HUDEP-2 (cell line): ENCODE results near the gene RPP14.

Source experiments
- DNase-seq, 76 experiments: peaks; one replicate each; lab custom pipeline; 2025; ENCODE audit not compliant: unreplicated experiment in 76 of 76; lab: John Stamatoyannopoulos, UW

The RPP14 gene

DNA sequence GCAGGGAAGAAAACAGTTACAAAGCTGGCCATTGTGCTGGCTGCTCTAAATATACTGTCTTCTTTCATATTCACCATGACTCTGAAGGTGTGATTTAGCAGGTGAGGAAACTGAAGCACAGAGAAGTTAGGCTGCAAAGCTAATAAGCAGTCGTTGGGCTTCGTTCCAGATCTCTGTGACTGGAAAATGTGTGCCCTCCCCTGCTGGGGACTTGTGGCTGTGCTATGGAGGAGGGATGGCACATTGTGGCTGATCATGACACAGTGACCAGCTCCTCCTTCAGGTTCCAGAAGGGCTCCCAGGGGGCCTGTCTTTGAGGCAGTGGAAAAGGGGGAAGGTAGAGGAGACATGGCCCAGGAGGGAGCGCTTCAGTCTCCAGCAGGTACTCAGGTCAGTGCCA, 45.9 kb downstream of the RPP14 start:
- DNase-seq, result peak in 38 of 76 experiments; percentile 2 to 46 (median 18)

DNA sequence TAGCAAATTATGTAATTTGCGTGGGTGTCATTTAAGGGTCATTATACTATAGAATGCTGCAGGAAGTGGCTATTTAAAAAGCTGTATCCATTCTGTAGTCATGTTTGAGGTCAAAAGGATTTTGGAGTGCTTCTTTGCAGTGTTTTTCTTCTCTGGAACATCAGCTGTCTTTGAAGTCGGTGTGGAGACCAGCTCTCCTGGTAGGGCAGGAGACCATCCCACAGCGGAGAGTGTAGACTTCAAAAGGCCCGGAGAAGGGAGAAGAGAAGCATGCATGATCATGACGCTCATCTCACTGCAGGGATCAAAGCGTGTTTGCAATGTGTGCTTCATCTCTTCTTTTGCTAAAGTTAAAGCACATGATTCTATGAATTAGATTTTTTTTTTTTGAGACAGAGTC, 46.6 kb downstream of the RPP14 start:
- DNase-seq, result no peak

DNA sequence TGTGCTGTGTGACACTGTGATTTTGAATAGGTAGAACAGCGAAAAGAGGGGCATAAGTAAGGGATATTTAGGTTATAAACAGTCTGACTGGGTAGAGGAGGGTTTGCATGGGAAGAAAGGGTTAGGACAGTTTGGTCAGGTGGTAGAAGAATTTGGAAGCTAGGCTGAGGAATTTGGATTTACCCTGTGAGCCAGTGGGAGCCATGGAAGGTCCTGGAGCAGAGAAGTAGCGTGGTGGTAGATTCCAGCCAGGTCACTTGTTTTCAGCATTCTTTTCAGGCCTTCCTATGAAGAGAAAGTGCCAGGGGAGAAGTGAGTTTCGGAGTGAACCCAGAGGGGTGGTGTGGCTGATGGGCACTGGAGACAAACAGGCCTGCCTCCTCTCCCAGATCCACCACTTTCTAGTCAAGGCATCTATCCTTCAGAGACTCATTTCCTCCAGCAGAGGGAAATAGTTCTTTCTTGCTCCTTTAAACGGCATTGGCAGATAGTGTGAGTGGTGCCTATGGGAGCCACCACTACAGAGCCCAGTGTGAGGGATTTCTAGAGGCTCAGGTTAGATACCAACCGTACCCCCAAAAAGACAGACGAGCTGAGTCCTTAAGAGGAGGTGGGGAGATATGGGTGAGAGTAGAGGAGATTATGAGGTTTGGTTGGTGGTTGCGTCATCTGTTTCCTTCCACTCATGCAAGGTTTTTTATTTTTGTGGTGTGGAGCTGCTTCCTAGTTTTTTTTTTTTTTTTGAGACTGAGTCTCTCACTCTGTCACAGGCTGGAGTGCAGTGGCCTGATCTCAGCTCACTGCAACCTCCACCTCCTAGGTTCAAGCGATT, 47.9 kb downstream of the RPP14 start:
- DNase-seq, result no peak

DNA sequence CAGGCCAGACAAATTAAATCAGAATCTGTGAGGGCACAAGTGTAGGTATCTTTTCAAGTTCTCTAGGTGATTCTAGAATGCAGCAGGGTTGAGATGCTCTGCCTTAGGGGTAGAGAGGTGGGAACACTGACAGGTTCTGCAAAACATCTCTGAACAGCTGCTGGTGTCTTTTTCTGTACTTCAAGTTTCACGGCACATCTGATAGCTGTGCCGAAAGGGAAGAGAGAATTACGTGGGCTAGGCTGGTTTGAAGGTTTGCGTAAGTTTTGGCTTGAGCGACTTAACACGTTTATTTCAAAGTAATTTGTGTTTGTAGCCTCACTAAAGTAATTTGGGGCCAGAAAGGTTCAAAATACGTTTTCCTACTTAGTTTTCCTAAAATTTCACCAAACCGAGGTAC, 49.1 kb downstream of the RPP14 start:
- DNase-seq, result no peak

DNA sequence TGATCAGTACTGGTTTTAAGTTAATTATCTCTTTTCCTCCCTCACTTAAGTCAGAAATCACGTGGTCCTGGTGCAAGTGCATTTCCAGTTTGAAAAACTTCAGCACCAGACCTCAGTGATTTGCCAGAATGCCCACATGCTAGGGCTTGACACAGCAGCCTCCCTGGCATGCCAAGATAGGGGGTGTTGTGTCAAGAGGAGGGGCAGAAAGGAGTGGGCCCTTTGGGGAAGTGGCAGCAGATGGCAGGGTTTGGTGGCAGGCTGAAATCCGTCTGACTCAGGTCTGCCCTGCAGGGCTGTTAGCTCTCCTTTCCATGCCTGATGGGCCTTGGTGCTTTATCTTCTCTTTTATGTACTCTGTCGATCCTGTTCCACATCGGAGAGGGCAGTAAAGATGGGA, 50.0 kb downstream of the RPP14 start:
- peak in 12 of 76 experiments; percentile 3 to 25 (median 12) for DNase-seq

DNA sequence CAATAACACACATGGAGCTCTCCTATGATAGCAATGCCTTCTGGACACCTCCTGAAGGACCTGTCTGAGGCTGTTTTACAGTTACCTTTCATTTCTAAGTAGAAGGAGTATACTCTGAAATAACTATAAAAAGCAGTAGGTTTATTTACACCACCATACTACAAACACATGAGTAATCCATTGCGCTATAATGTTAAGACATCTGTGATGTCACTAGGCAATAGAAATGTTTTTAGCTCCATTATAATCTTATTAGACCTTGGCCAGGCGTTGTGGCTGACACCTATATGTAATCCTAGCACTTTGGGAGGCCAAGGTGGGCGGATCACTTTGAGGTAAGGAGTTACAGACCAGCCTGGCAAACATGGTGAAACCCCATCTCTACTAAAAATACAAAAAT, 51.4 kb downstream of the RPP14 start:
- no peak for DNase-seq

DNA sequence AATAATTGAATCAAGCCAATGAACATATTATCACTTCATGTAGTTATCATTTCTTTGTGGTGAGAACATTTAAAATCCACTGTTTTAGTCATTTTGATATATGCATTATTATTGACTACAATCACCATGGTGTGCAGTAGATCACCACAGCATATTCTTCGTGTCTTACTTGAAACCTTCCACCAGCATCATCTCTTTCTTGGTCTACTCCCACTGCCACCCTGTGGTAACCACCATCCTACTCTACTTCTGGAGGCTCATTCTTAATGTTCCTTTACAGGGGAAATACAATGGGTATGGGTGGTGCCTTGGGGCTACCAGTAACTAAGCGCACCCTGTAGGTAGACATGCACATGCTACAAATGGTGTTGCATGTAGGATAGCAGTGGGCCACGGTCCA, 52.0 kb downstream of the RPP14 start:
- no peak for DNase-seq

DNA sequence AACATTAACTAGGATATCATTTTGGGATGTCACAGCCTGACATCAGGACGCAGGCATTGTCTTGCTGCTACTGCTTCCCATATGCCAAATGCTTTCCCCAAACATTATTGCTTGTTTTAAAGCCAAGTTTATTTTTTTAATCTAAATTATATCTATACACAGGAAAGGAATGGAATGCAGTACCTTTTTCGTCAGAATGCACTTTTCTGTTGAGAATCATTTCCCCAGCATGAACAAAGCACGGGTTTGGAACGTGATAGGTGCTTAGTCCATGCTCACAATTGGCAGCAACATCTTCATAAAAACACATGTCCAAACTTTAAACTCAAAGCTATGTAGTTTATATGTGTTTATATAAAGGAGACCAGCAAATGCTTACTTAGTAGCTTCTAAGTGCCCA, 52.8 kb downstream of the RPP14 start:
- DNase-seq, result no peak

DNA sequence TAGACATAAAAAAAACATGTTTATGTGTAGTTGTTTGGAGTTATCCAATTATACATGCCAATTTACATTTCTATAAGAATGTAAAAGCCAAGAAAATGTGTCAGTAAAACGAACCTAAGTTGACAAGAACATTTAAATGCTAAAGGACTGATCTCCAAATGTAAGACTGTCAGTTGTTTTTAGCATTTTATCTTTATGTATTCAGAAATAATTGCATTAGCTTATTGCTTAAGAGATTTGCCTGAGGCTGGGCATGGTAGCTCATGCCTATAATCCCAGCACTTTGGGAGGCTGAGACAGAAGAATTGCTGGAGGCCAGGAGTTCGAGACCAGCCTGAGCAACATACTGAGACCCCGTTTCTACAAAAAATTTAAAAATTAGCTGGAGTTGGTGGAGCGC, 53.6 kb downstream of the RPP14 start:
- DNase-seq, result no peak

DNA sequence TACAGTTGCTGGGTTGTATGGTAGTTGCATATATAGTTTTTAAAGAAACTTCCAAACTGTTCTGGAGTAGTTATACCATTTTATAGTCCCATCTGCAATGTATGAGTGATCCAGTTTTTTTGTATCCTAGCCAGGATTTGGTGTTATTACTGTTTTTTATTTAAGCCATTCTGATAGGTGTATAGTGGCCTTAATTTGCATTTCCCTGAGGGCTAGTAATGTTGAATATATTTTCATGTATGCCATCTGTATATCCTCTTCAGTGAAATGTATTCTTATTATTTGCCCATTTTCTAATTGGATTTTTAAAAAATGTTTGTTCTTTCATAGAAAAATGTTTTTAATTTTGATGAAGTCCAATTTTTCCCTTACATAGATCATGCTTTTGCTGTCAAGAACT, 55.8 kb downstream of the RPP14 start:
- DNase-seq, result no peak

DNA sequence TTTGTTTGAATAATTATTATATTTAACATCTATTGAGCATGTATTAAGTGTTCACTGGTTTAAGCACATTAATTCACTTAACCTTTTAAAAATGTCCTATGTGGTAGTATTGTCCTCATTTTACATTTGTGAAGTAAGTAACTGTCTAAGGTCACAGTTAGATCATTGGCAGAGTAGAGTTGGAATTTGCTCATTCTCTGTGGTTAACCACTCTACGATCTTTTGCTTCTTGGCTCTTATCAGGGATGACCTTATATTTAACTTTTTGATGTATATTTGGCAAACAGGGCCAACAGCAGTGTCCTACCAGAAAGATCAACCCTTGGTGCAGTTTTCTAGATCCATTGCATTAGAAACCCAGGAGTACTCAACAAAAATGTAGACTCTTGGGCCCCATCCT, 60.7 kb downstream of the RPP14 start:
- DNase-seq, result peak in 7 of 76 experiments; percentile 7 to 56 (median 22)

DNA sequence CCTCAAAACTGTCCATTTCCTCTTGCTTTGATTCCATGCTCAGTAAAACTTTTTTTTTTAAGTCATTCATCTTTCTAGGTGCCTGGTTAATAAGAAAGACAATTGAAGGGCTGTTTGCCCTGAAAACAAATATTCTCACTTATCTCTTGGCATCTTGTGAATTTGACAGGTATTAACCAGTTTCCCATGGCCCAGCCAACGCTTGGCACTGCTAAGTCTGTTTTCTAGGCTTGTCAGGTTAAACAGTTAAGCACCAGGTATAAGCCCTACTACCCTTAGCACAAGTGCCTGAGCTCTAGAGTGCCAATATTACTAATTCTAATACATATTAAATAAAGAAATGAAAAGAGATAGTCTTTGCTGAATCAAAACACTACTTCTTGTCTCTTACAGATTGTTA, 63.0 kb downstream of the RPP14 start:
- no peak for DNase-seq
